ENCODE data around the gene IL10RB. TPM values are rescaled to one million over a fixed set of nuclear protein-coding genes. Genes with fewer than 3 reads are reported as not detected.
"Not testable (repeated sequence)": the region's sequence is repeated elsewhere in the genome, so short reads cannot be mapped to it uniquely, and the experiment has no call there.

IL10RB gene
- polyA plus RNA-seq, 12 donors = 13.8 to 29.1 (median 21.0) TPM; not detected in 1

DNA sequence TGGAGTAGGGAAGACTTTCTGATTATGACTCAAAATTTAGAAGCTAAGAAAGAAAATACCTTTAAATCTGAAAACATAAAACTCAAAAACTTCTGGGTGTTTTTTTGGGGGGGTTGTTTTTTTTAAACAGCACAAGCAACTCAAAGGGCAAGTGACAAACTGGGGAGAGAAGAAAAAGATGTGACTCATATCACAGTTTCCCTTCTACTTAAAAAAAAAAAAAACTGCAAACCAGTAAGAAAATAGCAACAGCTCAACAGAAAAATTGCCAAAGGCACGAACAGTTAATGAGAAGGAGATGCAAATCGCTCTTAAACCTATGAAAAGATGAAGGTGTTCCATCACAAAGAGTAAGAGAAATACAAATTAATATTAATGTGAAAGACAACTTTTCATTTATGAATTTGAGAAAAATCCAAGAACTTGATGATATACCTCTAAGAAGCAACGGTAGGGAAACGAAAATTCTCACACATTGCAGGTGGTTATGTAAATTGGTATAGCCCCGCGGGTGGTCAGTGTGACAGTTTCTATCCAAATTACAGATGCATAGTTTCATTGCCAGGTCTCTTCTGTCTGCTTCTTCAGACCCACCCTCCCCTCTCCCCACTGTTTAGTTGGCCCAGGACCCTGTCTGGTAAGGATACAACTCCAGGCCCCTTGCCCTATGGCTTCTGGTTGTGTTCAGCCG, 27.5 kb upstream of the IL10RB start:
- no peak for DNase-seq

DNA sequence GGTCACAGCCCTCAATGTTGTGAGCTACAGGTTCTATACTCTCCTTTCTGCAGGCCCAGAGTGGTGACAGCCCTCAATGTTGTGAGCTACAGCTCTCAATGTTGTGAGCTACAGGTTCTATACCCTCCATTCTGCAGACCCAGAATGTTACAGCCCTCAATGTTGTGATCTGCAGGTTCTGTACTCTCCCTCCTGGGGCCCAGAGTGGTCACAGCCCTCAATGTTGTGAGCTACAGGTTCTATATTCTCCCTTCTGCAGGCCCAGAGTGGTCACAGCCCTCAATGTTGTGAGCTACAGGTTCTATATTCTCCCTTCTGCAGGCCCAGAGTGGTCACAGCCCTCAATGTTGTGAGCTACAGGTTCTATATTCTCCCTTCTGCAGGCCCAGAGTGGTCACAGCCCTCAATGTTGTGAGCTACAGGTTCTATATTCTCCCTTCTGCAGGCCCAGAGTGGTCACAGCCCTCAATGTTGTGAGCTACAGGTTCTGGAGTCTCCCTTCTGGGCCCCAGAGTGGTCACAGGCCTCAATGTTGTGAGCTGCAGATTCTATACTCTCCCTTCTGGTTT, 26.5 kb upstream of the IL10RB start:
- DNase-seq = not testable (repeated sequence)

DNA sequence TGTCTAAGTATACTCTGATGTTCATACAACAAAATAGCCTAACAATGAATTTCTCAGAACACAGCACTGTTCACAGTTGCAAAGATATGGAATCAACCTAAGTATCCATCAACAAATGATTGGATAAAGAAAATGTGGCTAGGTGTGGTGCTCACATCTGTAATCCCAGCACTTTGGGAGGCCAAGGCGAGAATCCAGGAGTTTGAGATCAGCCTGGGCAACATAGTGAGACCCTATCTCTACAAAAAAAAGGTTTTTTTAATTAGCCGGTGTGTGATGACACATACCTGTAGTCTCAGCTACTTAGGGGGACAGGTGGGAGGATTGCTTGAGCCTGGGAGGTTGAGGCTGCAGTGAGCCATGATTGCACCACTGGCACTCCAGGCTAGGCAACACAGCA, 25.8 kb upstream of the IL10RB start:
- no peak for DNase-seq

DNA sequence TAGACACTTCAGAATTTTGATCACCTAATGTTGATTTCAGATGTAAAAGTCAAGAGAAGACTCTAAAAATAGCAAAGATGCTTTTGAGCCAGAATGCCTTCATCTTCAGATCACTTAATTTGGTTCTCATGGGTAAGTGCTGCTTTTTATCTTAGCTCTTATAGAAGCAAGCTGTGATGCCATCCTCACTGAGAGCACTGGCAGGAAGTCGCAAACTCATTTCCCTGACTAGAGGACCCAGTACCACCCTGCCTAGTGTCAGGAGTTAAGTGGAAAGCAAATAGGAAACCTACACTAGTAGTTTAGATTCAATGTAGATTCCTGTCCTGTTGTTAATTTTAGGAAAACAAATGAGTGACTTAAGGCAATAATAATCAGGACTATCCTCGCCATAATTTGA, 24.3 kb upstream of the IL10RB start:
- no peak for DNase-seq

DNA sequence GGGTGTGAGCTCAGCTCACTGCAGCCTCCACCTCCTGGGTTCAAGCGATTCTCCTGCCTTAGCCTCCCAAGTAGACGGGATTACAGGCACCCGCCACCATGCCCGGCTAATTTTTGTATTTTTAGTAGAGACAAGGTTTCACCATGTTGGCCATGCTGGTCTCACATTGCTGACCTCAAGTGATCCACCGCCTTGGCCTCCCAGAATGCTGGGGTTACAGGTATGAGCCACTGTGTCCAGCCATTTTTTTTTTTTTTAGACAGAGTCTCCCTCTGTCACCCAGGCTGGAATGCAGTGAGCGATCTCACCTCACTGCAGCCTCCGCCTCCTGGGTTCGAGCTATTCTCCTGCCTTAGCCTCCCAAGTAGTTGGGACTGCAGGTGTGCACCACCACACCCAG, 23.3 kb upstream of the IL10RB start:
- not testable (repeated sequence) for DNase-seq

DNA sequence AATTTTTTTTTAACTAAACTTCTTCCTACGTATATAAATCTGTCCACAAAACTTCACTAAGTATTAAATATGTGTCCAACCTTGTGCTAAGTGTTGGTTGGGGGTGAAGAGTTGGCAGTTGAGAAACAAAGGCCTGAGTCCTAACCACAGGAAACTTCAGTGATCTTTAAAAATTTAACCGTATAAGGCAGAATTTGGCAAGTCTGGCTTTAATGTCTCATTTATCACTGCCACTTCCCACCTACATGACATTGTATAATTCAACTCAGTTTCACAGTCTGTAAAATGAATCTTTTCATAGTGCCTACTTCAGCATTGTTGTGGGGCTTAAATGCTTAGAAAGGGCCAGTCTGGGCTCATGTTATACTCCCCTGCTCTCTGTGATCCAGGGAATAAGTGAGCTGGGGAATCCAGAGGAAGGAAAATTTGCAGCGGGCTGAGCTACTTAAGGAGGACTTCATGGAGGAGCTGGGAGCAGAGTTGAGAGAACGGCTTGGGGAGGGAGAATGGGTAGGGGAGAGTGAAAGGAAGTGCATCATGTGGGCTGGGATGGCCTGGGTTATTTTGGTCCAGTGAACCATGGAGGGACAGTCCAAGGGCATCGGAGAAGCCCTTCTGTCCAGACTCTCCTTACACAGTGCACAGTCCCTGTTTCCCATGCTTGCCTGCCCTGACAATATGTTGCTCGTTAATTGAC, 21.9 kb upstream of the IL10RB start:
- DNase-seq = no peak

DNA sequence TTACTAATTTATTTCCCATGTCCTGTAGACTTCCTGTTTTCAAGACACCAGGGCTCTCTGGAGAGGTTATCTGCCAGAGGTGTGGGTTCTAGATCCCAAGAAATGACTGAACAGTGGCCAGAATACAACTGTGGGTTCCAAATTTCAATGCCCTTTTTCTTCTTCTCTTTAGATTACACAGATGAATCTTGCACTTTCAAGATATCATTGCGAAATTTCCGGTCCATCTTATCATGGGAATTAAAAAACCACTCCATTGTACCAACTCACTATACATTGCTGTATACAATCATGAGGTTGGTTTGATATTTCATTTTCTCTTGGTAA, 21.4 kb upstream of the IL10RB start:
- no peak for DNase-seq

DNA sequence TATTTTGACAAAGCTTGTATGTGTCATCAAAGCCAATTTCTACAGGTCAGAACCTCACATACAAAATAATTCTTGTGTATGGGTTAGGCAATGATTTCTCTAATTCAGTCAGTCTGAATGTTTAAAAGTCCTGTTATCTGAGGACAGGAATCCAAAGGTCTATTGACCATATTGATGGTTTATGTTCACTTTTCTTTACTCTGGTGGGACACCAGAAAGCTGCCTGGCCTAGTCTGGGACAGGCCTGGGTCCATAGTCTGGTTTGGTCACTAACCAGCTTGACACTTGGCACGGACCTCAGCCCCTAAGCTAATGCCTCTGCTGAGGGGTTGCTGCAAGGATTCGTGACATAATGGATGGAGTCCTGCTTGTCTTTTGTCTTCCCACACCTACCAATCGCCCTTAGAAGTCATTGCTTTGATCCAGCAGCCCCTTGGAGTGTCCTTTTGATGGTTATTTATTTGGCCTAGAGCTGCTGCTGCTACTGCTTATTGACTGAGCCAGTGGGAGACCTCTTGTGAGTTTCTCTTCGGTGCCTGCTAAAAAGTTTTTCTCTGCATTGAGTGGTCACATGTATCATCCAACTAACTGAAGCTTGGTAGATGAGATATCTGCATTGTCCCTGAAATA, 20.8 kb upstream of the IL10RB start:
- no peak for DNase-seq

DNA sequence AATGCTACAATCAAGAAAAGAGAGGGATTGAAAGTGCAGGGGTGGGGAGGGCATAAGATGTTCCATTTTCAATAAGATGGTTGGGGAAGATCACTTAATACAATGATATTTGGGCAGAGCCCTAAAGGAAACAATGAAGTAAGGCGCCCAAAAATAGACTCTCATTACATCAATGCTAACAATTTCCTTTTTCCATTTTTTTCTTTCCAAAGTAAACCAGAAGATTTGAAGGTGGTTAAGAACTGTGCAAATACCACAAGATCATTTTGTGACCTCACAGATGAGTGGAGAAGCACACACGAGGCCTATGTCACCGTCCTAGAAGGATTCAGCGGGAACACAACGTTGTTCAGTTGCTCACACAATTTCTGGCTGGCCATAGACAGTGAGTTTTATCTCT, 19.7 kb upstream of the IL10RB start:
- DNase-seq = no peak

DNA sequence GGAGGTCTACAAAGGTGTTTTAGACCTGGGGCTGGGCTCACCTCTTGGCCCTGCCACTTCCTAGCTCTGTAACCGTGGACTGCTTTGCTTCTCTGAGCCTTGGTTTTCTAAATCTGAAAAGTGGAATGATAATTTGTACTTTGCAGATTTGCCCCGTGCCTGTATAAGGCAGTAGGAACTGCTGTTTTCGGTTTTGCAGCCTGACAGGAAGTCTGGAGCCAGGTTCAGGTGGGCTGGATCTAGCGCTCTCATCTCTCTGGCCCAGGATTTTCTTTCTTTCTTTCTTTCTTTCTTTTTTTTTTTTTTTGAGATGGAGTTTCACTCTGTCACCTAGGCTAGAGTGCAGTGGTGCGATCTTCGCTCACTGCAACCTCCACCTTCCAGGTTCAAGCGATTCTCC, 19.2 kb upstream of the IL10RB start:
- DNase-seq = no peak

DNA sequence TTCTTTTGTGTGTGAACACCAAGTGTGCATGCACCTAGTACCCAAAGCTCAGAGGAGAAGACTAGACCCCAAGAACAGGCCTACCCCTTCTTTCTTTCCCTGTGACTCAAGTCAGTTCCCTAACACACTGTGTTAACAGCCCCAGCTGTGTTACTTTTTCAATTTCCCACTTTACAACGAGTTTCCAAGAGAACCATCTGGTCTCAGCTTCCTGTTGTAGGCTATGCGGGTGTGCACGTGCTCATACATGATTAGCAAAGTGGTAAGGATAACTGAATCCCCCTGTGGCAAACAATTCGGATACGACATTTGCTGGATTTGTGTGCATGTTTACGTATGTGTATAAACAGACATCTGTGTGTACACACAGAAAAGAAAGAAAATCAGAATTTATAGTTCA, 18.6 kb upstream of the IL10RB start:
- DNase-seq = no peak

DNA sequence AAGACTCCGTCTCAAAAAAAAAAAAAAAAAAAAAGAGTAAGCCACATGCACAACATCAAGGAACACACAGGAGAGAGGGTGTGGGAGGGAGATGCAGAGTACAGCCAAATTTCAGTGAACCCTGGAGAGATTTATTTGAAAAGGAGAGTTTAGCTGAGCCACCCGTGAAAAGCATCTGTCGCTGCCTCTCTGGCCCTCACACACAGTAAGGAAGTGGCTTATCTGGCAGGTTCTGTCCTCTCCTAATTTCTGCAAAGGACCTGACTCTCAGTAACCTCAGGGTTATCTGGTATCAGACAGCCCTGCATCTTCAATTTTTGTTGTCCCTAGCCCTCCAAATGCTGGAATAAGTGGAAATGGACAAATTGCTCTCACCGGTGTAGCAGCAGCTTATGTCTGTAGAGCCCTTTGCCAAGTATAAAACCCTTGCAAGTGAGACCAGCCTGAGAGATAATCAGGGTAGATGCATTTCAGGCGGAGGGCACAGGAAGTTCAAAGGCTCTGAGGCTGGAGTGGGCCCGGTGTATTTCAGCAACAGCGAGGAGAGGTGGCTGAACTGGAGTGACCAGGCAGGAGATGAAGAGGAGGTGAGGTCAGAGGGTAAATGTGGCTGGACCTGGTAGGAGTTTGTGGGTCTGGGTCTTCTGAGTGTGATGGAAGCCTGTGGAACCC, 16.7 kb upstream of the IL10RB start:
- no peak for DNase-seq

DNA sequence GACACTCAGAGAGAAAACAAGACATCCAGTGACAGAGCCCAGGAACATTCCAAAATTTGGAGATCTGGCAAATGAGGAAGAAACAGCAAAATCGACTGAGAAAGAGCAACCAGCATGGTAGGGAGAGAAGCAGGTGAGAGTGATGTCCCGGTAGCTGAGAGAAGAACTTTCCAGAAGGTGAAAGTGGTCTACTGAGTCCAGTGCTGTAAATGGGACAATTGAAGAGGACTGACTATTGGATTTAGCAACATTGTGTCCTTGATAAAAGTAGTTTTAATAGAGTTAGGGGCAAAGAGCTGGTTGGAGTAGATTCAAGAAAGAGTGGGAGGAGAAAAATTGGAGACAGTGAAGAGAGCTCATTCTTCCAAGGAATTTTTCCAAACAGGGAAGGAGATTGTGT, 15.0 kb upstream of the IL10RB start:
- DNase-seq = no peak

DNA sequence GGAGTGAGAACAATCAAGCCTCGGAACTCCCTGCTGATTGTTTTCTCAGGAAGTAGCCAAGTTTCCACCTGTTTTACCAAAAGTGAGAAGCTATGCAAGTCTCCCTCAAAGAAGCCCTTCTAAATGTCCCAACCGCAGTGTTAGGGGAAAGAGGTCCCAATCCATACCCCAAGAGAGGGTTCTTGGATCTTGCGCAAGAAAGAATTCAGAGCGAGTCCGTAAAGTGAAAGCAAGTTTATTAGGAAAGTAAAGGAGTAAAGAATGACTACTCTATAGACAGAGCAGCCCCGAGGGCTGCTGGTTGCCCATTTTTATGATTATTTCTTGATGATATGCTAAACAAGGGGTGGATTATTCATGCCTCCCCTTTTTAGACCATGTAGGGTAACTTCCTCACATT, 12.8 kb upstream of the IL10RB start:
- DNase-seq = not testable (repeated sequence)

DNA sequence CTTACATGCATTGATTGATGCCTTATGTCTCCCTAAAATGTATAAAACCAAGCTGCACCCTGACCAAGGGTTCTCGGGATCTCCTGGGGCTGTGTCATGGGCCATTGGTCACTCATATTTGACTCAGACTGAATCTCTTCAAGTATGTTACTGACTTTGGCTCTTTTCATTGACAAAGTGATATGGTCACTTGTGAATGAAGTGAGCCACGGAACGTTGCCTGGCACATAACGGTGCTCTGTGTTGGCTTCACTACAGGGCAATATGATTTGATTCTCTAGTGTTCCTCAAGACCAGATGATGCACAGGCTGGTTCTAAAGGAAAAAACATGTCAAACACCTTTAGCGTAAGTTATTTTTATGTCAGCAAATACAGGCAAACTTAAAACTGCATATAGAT, 11.4 kb upstream of the IL10RB start:
- DNase-seq = no peak

DNA sequence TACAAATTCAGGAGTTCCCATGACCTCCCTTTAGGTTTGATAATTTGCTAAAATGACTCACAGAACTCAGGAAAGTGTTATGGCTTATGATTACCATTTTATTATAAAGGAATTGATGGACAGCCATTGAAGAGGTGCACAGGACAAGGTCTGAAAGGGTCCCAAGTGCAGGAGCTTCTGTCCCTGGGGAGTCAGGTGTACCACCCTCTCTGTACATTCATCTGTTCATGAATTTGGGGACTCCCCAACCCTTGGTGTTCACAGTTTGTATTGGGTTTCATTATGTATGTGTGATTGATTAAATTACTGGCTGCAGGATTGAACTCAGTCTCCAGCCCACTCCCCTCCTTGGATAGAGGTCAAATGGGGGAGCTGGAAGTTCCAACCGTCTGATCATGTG, 10.8 kb upstream of the IL10RB start:
- DNase-seq = no peak

DNA sequence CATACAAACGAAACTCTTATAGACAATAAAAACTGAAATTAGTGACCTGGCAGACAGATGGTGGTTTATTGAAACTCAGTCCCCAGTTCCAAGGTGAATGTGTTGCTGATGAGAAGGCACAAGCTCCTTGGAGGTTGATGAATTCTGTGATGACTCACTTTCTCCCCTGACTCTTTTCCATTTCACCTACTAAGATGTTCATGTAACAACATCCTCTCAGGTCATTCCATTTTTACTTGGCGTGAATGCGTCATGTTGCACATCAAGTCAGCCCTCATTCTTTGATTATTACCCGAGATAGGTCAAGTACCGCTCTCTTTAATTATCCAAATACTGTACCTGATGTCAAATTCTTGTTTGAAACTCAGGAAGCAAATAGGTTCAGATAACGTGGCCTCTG, 10.1 kb upstream of the IL10RB start:
- DNase-seq = no peak

DNA sequence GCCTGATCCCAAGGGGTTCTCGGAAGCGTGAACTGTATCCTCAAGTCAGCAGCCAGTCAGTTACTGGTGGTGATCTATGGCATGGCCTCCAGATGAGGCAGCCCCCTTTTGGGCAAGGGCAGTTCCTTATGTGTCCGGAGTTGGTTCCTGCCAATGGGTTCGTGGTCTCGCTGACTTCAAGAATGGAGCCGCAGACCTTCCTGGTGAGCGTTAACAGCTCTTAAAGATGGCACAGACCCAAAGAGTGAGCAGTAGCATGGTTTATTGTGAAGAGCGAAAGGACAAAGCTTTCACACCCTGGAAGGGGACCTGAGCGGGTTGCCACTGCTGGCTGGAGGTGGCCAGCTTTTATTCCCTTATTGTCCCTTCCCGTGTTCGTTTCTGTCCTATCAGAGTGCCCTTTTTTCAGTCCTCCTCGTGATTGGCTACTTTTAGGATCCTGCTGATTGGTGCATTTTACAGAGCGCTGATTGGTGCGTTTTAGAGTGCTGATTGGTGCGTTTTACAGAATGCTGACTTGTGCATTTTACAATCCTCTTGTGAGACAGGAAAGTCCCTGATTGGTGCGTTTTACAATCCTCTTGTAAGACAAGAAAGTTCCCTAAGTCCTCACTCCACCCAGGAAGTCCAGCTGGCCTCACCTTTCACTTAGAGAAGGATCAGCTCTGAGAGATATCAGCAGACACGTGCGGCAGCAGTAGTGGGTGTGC, 8.9 kb upstream of the IL10RB start:
- DNase-seq = no peak

DNA sequence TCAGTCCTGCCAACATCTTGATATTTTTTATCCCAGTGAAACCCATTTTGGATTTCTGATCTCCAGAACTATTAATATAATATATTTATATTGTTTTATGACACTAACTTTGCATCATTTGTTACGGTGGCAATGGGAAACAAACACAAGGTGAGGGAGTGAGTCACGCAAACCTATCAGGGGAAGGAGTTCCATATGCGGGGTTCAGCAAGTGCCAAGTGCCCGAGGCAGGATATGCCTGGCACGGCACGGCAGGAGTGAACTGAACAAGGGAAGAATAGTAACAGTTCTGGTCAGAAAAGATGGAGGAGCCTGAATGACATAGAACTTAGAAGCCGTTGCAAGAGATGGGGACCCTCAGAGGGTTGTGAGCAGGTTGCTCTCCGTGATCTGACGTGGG, 7.7 kb upstream of the IL10RB start:
- DNase-seq = no peak

DNA sequence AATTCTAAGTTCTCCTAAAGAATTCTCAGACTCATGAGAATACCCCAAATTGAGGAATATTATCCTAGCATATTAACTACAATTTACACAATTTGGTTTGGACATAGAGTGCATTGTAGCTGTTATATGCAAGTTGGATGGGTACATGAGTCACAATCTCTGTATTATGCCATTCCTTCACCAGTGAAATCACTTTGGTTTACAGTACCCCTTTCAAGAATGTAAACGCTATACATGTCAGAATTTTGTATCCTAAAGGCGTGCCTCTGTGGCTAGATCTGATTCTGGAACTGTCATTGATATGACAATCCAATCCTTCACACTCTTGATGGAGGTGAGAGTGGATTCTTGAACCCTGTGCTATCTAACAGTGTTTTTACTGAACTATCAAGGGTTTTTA, 6.7 kb upstream of the IL10RB start:
- no peak for DNase-seq

DNA sequence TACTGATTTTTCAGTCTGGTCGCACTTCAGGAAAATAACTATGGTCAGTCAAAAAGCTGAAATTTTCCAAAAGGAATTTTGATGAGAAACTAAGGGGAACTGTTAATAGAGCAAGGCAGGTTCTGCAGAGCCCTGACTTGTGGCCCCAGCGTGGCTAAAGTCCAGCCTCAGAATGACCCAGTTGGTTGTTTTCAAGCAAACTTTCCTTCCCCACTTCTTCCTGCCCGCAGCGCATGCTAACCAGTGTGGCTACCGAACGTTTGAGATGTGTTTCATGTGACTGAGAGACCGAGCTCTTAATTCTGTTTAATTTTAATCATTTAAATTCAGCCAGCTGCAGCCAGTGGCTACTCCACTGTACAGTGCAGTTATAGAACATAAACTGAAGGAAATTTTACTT, 6.2 kb upstream of the IL10RB start:
- no peak for DNase-seq

DNA sequence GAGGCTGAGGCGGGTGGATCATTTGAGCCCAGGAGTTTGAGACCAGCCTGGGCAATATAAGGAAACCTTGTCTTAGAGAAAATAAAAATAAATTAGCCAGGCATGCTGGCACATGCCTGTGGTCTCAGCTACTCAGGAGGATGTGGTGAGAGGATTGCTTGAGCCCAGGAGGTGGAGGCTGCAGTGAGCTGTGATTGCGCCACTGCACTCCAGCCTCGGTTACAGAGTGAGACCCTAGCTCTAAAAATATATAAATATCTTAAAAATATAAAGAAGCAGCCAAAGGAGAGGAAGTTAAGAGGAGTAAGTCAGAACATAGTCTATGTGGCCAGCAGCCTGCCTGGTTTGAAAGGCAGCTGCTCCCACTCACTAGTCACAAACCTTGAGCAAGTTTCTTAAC, 4.5 kb upstream of the IL10RB start:
- no peak for DNase-seq

Measured in muscle of arm (tissue), 12 donors.